Measurements from ENCODE around the gene SRRM4.

The SRRM4 gene

DNA sequence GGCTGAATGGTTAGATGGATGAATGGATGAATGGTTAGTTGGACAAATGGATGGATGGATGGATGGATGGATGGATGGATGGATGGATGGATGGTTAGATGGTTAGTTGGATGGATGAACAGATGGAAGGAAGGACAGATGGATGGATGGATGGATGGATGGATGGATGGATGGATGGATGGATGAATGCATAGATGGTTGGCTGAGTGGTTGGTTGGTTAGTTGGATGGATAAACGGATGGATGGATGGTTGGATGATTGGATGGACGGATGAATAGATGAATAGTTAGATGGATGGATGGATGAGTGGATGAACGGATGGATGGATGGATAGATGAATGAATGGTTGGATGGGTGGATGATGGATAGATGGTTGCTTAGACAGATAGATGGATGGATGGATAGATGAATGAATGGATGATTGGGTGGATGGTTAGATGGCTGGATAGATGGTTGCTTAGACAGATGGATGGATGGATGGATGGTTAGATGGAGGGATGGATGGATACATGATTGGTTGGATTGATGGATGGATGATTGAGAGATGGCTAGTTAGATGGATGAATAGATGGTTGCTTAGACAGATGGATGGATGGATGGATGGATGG, 148.6 kb downstream of the SRRM4 start:
- no peak overlapping the region for H3K4me3 ChIP-seq (ENCODE audit: low read length)
- no peak for TF ChIP-seq CTCF (conservative IDR thresholded peaks at IDR 0.05; ENCODE audit: low read depth, low read length)
- no peak for DNase-seq (ENCODE audit: low read depth)

- no peak overlapping the region for H3K4me3 ChIP-seq (ENCODE audit: low read length)
- DNase-seq (ENCODE audit: low read depth): no peak
- TF ChIP-seq CTCF (conservative IDR thresholded peaks at IDR 0.05; ENCODE audit: low read depth, low read length): no peak
Observed at GRCh38 chr12:119130523-119130922, 149.2 kb downstream of the SRRM4 start.

DNA sequence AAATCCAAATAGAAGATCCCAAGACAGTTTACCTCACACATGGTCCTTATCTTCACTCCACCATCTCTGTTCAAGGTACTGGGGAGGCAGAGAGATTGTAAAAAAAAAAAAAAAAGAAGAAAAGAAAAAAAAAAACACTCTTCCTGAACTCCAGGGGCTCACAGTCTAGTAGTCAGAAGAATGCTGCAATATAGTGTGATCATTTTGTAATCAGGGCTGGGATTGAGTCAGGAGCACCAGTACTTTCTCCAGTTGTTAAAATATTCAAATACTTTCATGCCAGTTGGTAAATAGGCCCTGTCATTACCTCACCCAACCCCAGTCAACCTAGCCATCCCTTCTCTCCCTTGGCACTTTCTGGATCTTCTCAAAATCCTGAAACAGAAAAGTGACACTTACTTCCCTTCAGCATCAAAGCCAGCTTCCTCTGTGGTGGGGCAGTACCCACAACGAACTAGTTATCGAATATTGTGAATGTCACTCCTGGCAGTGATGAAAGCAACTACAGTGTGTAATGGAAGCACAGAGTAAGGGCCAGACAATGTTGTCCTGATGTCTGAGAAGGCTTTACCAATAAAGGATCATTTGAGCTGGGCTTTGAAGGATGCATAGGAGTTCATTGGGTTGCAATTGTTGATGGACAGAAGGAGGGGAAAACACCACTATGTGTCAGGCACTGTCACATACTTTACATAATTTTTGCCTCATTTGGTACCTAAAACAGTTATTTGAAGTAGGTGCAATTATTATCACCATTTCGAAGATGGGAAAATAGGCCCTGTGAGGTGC, 153.1 kb downstream of the SRRM4 start:
- no peak overlapping the region for H3K4me3 ChIP-seq (ENCODE audit: low read length)
- DNase-seq (ENCODE audit: low read depth): no peak
- no peak for TF ChIP-seq CTCF (conservative IDR thresholded peaks at IDR 0.05; ENCODE audit: low read depth, low read length)

- no peak for DNase-seq (ENCODE audit: low read depth)
- no peak for TF ChIP-seq CTCF (conservative IDR thresholded peaks at IDR 0.05; ENCODE audit: low read depth, low read length)
- no peak overlapping the region for H3K4me3 ChIP-seq (ENCODE audit: low read length)
Observed at GRCh38 chr12:119136811-119137410, 155.6 kb downstream of the SRRM4 start.

GRCh38 chr12:119139448-119139847, 158.1 kb downstream of the SRRM4 start:
- DNase-seq (ENCODE audit: low read depth): no peak
- H3K4me3 ChIP-seq (ENCODE audit: low read length): no peak overlapping the region
- no peak for TF ChIP-seq CTCF (conservative IDR thresholded peaks at IDR 0.05; ENCODE audit: low read depth, low read length)

GRCh38 chr12:119145367-119145766, 164.0 kb downstream of the SRRM4 start:
- no peak for DNase-seq (ENCODE audit: low read depth)
- TF ChIP-seq CTCF (conservative IDR thresholded peaks at IDR 0.05; ENCODE audit: low read depth, low read length): no peak
- H3K4me3 ChIP-seq (ENCODE audit: low read length): no peak overlapping the region
